ENCODE results near the gene PPP6C.
"Not testable (repeated sequence)": the region's sequence is repeated elsewhere in the genome, so short reads cannot be mapped to it uniquely, and the experiment has no call there.

DNA sequence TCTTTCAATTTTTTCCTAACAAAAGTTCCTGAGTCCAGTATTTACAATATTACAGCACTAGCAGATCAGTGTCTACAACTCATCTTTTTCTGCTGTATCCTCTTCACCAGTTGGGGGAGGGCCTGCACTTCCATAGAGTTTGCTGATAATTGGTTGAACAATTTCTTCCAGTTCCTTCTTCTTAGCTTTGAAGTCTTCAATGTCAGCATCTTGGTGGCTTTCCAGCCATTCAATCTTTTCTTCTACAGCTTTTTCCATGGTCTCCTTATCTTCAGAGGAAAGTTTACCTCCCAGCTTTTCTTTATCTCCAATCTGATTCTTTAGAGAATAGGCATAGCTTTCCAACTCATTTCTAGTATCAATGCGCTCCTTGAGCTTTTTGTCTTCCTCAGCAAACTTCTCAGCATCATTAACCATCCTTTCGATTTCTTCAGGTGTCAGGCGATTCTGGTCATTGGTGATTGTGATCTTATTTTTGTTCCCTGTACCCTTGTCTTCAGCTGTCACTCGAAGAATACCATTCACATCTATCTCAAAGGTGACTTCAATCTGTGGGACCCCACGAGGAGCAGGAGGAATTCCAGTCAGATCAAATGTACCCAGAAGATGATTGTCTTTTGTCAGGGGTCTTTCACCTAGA is 47.0 kb upstream of the PPP6C start:
- TF ChIP-seq EZH2 (IDR thresholded peaks at IDR 0.05; ENCODE audit: insufficient read depth, poor library complexity, severe bottlenecking); EZH2phosphoT487 (IDR thresholded peaks at IDR 0.05; ENCODE audit: insufficient read depth, low read depth): not testable (repeated sequence)

Data from GM23248 (cell line).